ENCODE data around the gene GPR146. TPM values are rescaled to one million over a fixed set of nuclear protein-coding genes. Genes with fewer than 3 reads are reported as not detected.

GPR146 gene
- total RNA-seq, 6 experiments from 2014 or later = 13.3 to 45.3 (median 22.8) TPM

- WGBS (ENCODE audit: insufficient coverage, low coverage, low lambda C conversion rate, missing lambda C conversion rate) = 80% methylated on average over 6 of the region's 18 CpGs
- intact Hi-C loops (cut with DNase I) = no loop called here
- no peak overlapping the region for H3K4me3 ChIP-seq
- H3K9me3 ChIP-seq = no peaks in the 10 kb centered on the region
- H3K36me3 ChIP-seq = peaks cover 0 to 7% (median 0%) of the 10 kb centered on the region in 4 donors
- DNase-seq = no peak
- H3K27me3 ChIP-seq = no peaks in the 10 kb centered on the region
- H3K4me1 ChIP-seq = peaks cover 0 to 51% (median 23%) of the 10 kb centered on the region in 4 donors
- H3K27ac ChIP-seq = no peak overlapping the region
- no peak for ATAC-seq
- no peak for TF ChIP-seq CTCF (IDR thresholded peaks at IDR 0.05)
- no peak for TF ChIP-seq POLR2A (IDR thresholded peaks at IDR 0.05)
Observed at GRCh38 chr7:1091644-1092027, 47.3 kb downstream of the GPR146 start.

- Histone ChIP-seq H3K4me3 (no peak overlapping the region), H3K9me3 (no peaks in the 10 kb centered on the region), H3K27ac (peak overlapping the region; percentile 54 to 84 (median 72)), H3K4me1 (peaks cover 0 to 55% (median 24%) of the 10 kb centered on the region in 4 donors), H3K36me3 (peaks cover 0 to 7% (median 0%) of the 10 kb centered on the region in 4 donors), H3K27me3 (no peaks in the 10 kb centered on the region)
- peak in 1 of 3 donors; percentile 49 for DNase-seq
- no peak for ATAC-seq
- 90% methylated on average over 22 of the region's 40 CpGs for WGBS (ENCODE audit: insufficient coverage, low coverage, low lambda C conversion rate, missing lambda C conversion rate)
- TF ChIP-seq CTCF (IDR thresholded peaks at IDR 0.05) = no peak
- TF ChIP-seq POLR2A (IDR thresholded peaks at IDR 0.05) = no peak
- intact Hi-C loops (cut with DNase I) = no loop called here
Observed at GRCh38 chr7:1092161-1092632, 47.9 kb downstream of the GPR146 start.

- H3K36me3 ChIP-seq = peaks cover 0 to 7% (median 0%) of the 10 kb centered on the region in 4 donors
- H3K4me1 ChIP-seq = peaks cover 0 to 48% (median 22%) of the 10 kb centered on the region in 4 donors
- ATAC-seq (peak; percentile 75 to 80 (median 78)), DNase-seq (peak; percentile 86 to 94 (median 92))
- H3K27me3 ChIP-seq = no peaks in the 10 kb centered on the region
- WGBS (ENCODE audit: insufficient coverage, low coverage, low lambda C conversion rate, missing lambda C conversion rate) = 51% methylated on average over 12 of the region's 40 CpGs
- intact Hi-C loops (cut with DNase I) = no loop called here
- H3K4me3 ChIP-seq = peak overlapping the region in 2 of 3 donors; percentile 25 to 28
- H3K9me3 ChIP-seq = no peaks in the 10 kb centered on the region
- peak overlapping the region; percentile 54 to 84 (median 72) for H3K27ac ChIP-seq
- peak; percentile 70 for TF ChIP-seq POLR2A (IDR thresholded peaks at IDR 0.05)
- no peak for TF ChIP-seq CTCF (IDR thresholded peaks at IDR 0.05)
Observed at GRCh38 chr7:1092806-1093501, 48.6 kb downstream of the GPR146 start.

GRCh38 chr7:1093502-1093843 is 49.1 kb downstream of the GPR146 start:
- H3K27ac ChIP-seq = peak overlapping the region; percentile 54 to 84 (median 72)

More at GRCh38 chr7:1093502-1093843, 49.1 kb downstream of the GPR146 start:
- peak; percentile 15 to 24 (median 21) for ATAC-seq
- intact Hi-C loops (cut with DNase I) = no loop called here
- WGBS (ENCODE audit: insufficient coverage, low coverage, low lambda C conversion rate, missing lambda C conversion rate) = 15% methylated on average over 3 of the region's 14 CpGs
- DNase-seq = no peak
- peaks cover 0 to 48% (median 20%) of the 10 kb centered on the region in 4 donors for H3K4me1 ChIP-seq
- TF ChIP-seq CTCF (IDR thresholded peaks at IDR 0.05) (no peak), POLR2A (IDR thresholded peaks at IDR 0.05) (no peak)
- H3K36me3 ChIP-seq = peaks cover 0 to 7% (median 0%) of the 10 kb centered on the region in 4 donors
- H3K4me3 ChIP-seq = peak overlapping the region in 2 of 3 donors; percentile 25 to 28
- no peaks in the 10 kb centered on the region for H3K9me3 ChIP-seq
- no peaks in the 10 kb centered on the region for H3K27me3 ChIP-seq

Measured in right lobe of liver (tissue), 6 donors.